SK-N-SH treated with all-trans-retinoic acid at 6 μM for 48 hours (cell line): ENCODE data around the gene REEP6.

ENCODE experiments used
- ATAC-seq: fragments of 200-7000 bp; cut with Tn5 transposase; 3 replicates; pipeline ENCODE4 v1.9.1; 2020; ENCODE audit warnings: mild to moderate bottlenecking, moderate library complexity
- BACH2 ChIP-seq: fragments of 250-450 bp; sonication (Bioruptor Pico); IDR thresholded peaks from 2 replicates; pipeline ENCODE4 v1.9.0; 2021; ENCODE audit warnings: mild to moderate bottlenecking, borderline replicate concordance
- CSDC2 ChIP-seq: fragments of 250-450 bp; sonication (Bioruptor Pico); IDR thresholded peaks from 2 replicates; pipeline ENCODE4 v1.5.0; 2020; ENCODE audit warnings: mild to moderate bottlenecking, moderate library complexity
- ESRRG ChIP-seq: fragments of 250-450 bp; sonication (Bioruptor Pico); IDR thresholded peaks from 2 replicates; pipeline ENCODE4 v1.6.1; 2021; ENCODE audit warnings: mild to moderate bottlenecking
- GLIS3 ChIP-seq: fragments of 250-450 bp; sonication (Bioruptor Pico); IDR thresholded peaks from 2 replicates; pipeline ENCODE4 v1.5.0; 2020; ENCODE audit warnings: mild to moderate bottlenecking, moderate library complexity
- ISL1 ChIP-seq: fragments of 250-450 bp; sonication (Bioruptor Pico); IDR thresholded peaks from 2 replicates; pipeline ENCODE4 v2.1.2; 2022; ENCODE audit warnings: mild to moderate bottlenecking, moderate library complexity
- OSR1 ChIP-seq: fragments of 250-450 bp; sonication (Bioruptor Pico); IDR thresholded peaks from 2 replicates; pipeline ENCODE4 v1.8.0; 2022; ENCODE audit warnings: moderate library complexity, mild to moderate bottlenecking, inconsistent platforms
- PPARA ChIP-seq: fragments of 250-450 bp; sonication (Bioruptor Pico); IDR thresholded peaks from 2 replicates; pipeline ENCODE4 v1.5.0; 2020; ENCODE audit warnings: mild to moderate bottlenecking, borderline replicate concordance
- RARB ChIP-seq: fragments of 250-450 bp; sonication (Bioruptor Pico); IDR thresholded peaks from 2 replicates; pipeline ENCODE4 v1.8.0; 2021; ENCODE audit warnings: mild to moderate bottlenecking, moderate library complexity
- SNAI2 ChIP-seq: fragments of 250-450 bp; sonication (Bioruptor Pico); IDR thresholded peaks from 2 replicates; pipeline ENCODE4 v1.5.0; 2020; ENCODE audit warnings: mild to moderate bottlenecking, moderate library complexity
- TCF4 ChIP-seq: fragments of 250-450 bp; sonication (Bioruptor Pico); IDR thresholded peaks from 2 replicates; pipeline ENCODE4 v1.8.0; 2021; ENCODE audit warnings: mild to moderate bottlenecking, moderate library complexity, borderline replicate concordance
- ZC3H10 ChIP-seq: fragments of 250-450 bp; sonication (Bioruptor Pico); IDR thresholded peaks from 2 replicates; pipeline ENCODE4 v1.5.1; 2021; ENCODE audit warnings: mild to moderate bottlenecking, moderate library complexity
- ZFP3 ChIP-seq: fragments of 250-450 bp; sonication (Bioruptor Pico); IDR thresholded peaks from 2 replicates; pipeline ENCODE4 v1.5.0; 2020; ENCODE audit warnings: mild to moderate bottlenecking, moderate library complexity
- ZFP30 ChIP-seq: fragments of 450-650 bp; formaldehyde crosslinking; IDR thresholded peaks from 2 replicates; pipeline ENCODE4 v1.5.0; 2022; ENCODE audit warnings: mild to moderate bottlenecking, moderate library complexity
- ZNF565 ChIP-seq: fragments of 450-650 bp; formaldehyde crosslinking; conservative IDR thresholded peaks from 2 replicates; pipeline ENCODE4 v1.5.0; 2020; ENCODE audit warnings: low read depth, mild to moderate bottlenecking, moderate library complexity
- ZNF70 ChIP-seq: fragments of 450-650 bp; formaldehyde crosslinking; IDR thresholded peaks from 2 replicates; pipeline ENCODE4 v1.5.0; 2020; ENCODE audit warnings: mild to moderate bottlenecking, moderate library complexity
- ZNF8 ChIP-seq: fragments of 450-650 bp; formaldehyde crosslinking; IDR thresholded peaks from 2 replicates; pipeline ENCODE4 v1.5.0; 2020; ENCODE audit warnings: mild to moderate bottlenecking, moderate library complexity
- TF ChIP-seq, protein P1 (sequence below): fragments of 250-450 bp; sonication (Bioruptor Pico); IDR thresholded peaks from 2 replicates; pipeline ENCODE4 v1.5.0; 2020; ENCODE audit warnings: mild to moderate bottlenecking, moderate library complexity
- TF ChIP-seq, protein P2 (sequence below): fragments of 250-450 bp; sonication (Bioruptor Pico); IDR thresholded peaks from 2 replicates; pipeline ENCODE4 v1.5.1; 2020; ENCODE audit warnings: low read depth, mild to moderate bottlenecking, moderate library complexity
- TF ChIP-seq, protein P3 (sequence below): fragments of 250-450 bp; sonication (Bioruptor Pico); IDR thresholded peaks from 2 replicates; pipeline ENCODE4 v1.8.0; 2021; ENCODE audit warnings: low read depth, mild to moderate bottlenecking, moderate library complexity, borderline replicate concordance
- TF ChIP-seq, protein P4 (sequence below): fragments of 250-450 bp; sonication (Bioruptor Pico); IDR thresholded peaks from 2 replicates; pipeline ENCODE4 v1.5.1; 2021; ENCODE audit warnings: mild to moderate bottlenecking, moderate library complexity
- TF ChIP-seq, protein P5 (sequence below): fragments of 250-450 bp; sonication (Bioruptor Pico); IDR thresholded peaks from 2 replicates; pipeline ENCODE4 v1.8.0; 2020; ENCODE audit warnings: mild to moderate bottlenecking, moderate library complexity, borderline replicate concordance

REEP6 gene

DNA sequence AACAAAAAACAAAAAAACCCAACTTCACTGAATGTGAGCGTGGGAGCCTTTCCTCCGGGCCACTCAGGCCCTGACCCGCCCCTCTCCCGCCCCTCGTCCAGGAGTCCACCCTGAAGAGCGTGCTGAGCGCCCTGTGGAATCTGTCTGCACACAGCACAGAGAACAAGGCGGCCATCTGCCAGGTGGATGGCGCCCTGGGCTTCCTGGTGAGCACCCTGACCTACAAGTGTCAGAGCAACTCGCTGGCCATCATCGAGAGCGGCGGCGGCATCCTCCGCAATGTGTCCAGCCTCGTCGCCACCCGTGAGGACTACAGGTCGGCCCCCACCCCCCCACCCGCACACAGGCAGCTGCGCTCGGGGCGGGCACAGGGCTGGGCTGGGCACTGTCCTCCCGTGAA, 29.1 kb upstream of the REEP6 start:
- TF ChIP-seq, protein P1, sequence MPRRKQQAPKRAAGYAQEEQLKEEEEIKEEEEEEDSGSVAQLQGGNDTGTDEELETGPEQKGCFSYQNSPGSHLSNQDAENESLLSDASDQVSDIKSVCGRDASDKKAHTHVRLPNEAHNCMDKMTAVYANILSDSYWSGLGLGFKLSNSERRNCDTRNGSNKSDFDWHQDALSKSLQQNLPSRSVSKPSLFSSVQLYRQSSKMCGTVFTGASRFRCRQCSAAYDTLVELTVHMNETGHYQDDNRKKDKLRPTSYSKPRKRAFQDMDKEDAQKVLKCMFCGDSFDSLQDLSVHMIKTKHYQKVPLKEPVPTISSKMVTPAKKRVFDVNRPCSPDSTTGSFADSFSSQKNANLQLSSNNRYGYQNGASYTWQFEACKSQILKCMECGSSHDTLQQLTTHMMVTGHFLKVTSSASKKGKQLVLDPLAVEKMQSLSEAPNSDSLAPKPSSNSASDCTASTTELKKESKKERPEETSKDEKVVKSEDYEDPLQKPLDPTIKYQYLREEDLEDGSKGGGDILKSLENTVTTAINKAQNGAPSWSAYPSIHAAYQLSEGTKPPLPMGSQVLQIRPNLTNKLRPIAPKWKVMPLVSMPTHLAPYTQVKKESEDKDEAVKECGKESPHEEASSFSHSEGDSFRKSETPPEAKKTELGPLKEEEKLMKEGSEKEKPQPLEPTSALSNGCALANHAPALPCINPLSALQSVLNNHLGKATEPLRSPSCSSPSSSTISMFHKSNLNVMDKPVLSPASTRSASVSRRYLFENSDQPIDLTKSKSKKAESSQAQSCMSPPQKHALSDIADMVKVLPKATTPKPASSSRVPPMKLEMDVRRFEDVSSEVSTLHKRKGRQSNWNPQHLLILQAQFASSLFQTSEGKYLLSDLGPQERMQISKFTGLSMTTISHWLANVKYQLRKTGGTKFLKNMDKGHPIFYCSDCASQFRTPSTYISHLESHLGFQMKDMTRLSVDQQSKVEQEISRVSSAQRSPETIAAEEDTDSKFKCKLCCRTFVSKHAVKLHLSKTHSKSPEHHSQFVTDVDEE (CRISPR knock-in tag): no peak
- TF ChIP-seq PPARA (CRISPR knock-in tag) (no peak), ZNF8 (CRISPR knock-in tag) (no peak), ZNF565 (no peak), ESRRG (CRISPR knock-in tag) (no peak), ZNF70 (CRISPR knock-in tag) (no peak), OSR1 (CRISPR knock-in tag) (no peak), CSDC2 (no peak), ZFP3 (no peak), ZC3H10 (no peak), TCF4 (CRISPR knock-in tag) (no peak)
- TF ChIP-seq, protein P2, sequence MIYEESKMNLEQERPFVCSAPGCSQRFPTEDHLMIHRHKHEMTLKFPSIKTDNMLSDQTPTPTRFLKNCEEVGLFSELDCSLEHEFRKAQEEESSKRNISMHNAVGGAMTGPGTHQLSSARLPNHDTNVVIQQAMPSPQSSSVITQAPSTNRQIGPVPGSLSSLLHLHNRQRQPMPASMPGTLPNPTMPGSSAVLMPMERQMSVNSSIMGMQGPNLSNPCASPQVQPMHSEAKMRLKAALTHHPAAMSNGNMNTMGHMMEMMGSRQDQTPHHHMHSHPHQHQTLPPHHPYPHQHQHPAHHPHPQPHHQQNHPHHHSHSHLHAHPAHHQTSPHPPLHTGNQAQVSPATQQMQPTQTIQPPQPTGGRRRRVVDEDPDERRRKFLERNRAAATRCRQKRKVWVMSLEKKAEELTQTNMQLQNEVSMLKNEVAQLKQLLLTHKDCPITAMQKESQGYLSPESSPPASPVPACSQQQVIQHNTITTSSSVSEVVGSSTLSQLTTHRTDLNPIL (CRISPR knock-in tag): no peak
- TF ChIP-seq, protein P3, sequence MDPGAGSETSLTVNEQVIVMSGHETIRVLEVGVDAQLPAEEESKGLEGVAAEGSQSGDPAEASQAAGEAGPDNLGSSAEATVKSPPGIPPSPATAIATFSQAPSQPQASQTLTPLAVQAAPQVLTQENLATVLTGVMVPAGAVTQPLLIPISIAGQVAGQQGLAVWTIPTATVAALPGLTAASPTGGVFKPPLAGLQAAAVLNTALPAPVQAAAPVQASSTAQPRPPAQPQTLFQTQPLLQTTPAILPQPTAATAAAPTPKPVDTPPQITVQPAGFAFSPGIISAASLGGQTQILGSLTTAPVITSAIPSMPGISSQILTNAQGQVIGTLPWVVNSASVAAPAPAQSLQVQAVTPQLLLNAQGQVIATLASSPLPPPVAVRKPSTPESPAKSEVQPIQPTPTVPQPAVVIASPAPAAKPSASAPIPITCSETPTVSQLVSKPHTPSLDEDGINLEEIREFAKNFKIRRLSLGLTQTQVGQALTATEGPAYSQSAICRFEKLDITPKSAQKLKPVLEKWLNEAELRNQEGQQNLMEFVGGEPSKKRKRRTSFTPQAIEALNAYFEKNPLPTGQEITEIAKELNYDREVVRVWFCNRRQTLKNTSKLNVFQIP (CRISPR knock-in tag): no peak
- no peak for ATAC-seq

DNA sequence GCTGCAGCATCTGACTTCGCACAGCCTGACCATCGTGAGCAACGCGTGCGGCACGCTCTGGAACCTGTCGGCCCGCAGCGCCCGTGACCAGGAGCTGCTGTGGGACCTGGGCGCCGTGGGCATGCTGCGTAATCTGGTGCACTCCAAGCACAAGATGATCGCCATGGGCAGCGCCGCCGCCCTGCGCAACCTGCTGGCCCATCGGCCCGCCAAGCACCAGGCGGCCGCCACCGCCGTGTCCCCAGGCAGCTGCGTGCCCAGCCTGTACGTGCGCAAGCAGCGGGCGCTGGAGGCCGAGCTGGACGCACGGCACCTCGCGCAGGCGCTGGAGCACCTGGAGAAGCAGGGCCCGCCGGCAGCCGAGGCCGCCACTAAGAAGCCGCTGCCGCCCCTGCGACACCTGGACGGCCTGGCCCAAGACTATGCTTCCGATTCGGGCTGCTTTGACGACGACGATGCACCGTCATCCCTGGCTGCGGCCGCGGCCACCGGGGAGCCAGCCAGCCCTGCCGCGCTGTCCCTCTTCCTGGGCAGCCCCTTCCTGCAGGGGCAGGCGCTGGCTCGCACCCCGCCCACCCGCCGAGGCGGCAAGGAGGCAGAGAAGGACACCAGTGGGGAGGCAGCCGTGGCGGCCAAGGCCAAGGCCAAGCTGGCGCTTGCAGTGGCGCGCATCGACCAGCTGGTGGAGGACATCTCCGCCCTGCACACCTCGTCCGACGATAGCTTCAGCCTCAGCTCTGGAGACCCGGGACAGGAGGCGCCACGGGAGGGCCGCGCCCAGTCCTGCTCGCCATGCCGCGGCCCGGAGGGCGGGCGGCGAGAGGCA, 25.6 kb upstream of the REEP6 start:
- ATAC-seq: no peak
- no peak for TF ChIP-seq GLIS3 (CRISPR knock-in tag)
- no peak for TF ChIP-seq BACH2 (CRISPR knock-in tag)
- TF ChIP-seq RARB (CRISPR knock-in tag): no peak
- TF ChIP-seq ESRRG (CRISPR knock-in tag): no peak
- no peak for TF ChIP-seq PPARA (CRISPR knock-in tag)
- TF ChIP-seq ZFP30 (CRISPR knock-in tag): no peak
- TF ChIP-seq ZNF565: no peak
- TF ChIP-seq ISL1 (CRISPR knock-in tag): no peak
- TF ChIP-seq ZNF8 (CRISPR knock-in tag): no peak

DNA sequence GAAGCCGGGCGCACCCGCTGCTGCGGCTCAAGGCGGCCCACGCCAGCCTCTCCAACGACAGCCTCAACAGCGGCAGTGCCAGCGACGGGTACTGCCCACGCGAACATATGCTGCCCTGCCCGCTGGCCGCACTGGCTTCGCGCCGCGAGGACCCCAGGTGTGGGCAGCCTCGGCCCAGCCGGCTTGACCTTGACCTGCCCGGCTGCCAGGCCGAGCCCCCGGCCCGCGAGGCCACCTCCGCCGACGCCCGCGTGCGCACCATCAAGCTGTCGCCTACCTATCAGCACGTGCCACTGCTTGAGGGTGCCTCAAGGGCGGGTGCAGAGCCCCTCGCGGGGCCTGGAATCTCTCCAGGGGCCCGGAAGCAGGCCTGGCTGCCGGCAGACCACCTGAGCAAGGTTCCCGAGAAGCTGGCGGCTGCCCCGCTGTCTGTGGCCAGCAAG, 24.9 kb upstream of the REEP6 start:
- no peak for ATAC-seq
- TF ChIP-seq, protein P3 (CRISPR knock-in tag): no peak
- no peak for TF ChIP-seq SNAI2 (CRISPR knock-in tag)
- TF ChIP-seq ESRRG (CRISPR knock-in tag): no peak
- TF ChIP-seq RARB (CRISPR knock-in tag): no peak
- TF ChIP-seq GLIS3 (CRISPR knock-in tag): no peak
- no peak for TF ChIP-seq ZNF70 (CRISPR knock-in tag)
- TF ChIP-seq, protein P4, sequence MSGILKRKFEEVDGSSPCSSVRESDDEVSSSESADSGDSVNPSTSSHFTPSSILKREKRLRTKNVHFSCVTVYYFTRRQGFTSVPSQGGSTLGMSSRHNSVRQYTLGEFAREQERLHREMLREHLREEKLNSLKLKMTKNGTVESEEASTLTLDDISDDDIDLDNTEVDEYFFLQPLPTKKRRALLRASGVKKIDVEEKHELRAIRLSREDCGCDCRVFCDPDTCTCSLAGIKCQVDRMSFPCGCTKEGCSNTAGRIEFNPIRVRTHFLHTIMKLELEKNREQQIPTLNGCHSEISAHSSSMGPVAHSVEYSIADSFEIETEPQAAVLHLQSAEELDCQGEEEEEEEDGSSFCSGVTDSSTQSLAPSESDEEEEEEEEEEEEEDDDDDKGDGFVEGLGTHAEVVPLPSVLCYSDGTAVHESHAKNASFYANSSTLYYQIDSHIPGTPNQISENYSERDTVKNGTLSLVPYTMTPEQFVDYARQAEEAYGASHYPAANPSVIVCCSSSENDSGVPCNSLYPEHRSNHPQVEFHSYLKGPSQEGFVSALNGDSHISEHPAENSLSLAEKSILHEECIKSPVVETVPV (CRISPR knock-in tag): no peak
- TF ChIP-seq ZNF565: no peak
- TF ChIP-seq, protein P2 (CRISPR knock-in tag): no peak
- no peak for TF ChIP-seq TCF4 (CRISPR knock-in tag)
- TF ChIP-seq, protein P5, sequence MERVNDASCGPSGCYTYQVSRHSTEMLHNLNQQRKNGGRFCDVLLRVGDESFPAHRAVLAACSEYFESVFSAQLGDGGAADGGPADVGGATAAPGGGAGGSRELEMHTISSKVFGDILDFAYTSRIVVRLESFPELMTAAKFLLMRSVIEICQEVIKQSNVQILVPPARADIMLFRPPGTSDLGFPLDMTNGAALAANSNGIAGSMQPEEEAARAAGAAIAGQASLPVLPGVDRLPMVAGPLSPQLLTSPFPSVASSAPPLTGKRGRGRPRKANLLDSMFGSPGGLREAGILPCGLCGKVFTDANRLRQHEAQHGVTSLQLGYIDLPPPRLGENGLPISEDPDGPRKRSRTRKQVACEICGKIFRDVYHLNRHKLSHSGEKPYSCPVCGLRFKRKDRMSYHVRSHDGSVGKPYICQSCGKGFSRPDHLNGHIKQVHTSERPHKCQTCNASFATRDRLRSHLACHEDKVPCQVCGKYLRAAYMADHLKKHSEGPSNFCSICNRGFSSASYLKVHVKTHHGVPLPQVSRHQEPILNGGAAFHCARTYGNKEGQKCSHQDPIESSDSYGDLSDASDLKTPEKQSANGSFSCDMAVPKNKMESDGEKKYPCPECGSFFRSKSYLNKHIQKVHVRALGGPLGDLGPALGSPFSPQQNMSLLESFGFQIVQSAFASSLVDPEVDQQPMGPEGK: no peak
- TF ChIP-seq, protein P1 (CRISPR knock-in tag): no peak
- TF ChIP-seq ZC3H10: no peak
